ENCODE data around the gene ADAM15.

The ADAM15 gene

DNA sequence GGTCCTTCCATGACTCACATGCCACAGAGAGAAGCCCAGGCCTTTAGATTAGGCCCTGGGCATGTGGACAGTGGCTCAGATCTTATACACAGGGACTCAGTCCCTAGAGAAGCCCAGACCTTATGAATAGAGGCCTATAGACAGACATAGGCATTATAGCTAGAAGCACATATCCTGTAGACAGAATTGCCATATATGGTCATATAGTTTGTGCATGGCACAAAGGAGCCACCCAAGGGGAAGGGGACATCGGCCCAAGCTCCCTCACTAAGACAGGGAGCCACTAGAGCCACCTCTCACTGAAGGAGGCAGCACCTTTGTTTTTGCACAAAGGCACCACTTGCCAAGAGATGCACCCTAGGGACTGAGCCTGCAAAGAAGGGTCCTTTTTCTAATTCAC is 25.3 kb downstream of the ADAM15 start:
- DNase-seq: no peak

DNA sequence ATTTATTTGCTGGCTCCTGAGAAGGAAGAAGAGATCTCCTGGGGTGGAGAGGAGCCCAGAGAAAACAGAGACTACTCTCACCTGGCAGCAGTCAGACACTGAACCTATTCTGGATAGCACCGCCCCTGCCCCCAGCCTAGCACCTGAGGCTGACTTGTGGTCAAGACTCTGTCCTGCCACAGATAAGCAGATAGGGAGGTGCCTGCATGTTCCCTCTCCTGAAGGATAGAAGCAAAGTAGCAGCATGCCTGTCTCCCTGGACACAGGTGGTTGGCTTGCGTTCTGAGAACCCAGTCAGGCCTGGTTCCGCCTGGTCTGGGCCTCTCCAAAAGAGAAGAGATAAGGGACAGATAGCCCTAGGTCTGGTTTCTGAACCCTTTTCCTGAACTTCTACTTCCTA is 26.2 kb downstream of the ADAM15 start:
- DNase-seq: no peak

- DNase-seq: no peak
Measured at GRCh38 chr1:155077758-155078445, 26.8 kb downstream of the ADAM15 start.

- DNase-seq: peak; percentile 77
Measured at GRCh38 chr1:155078469-155079209, 27.5 kb downstream of the ADAM15 start, which contains the start of gene EFNA3. TSS of gene EFNA3 (plus strand) at chr1:155078837. CDS start at chr1:155078942, 105 bp downstream.

- DNase-seq: no peak
Measured at GRCh38 chr1:155079210-155079486, 28.0 kb downstream of the ADAM15 start.

- DNase-seq: no peak
Measured at GRCh38 chr1:155079487-155080311, 28.6 kb downstream of the ADAM15 start.

DNA sequence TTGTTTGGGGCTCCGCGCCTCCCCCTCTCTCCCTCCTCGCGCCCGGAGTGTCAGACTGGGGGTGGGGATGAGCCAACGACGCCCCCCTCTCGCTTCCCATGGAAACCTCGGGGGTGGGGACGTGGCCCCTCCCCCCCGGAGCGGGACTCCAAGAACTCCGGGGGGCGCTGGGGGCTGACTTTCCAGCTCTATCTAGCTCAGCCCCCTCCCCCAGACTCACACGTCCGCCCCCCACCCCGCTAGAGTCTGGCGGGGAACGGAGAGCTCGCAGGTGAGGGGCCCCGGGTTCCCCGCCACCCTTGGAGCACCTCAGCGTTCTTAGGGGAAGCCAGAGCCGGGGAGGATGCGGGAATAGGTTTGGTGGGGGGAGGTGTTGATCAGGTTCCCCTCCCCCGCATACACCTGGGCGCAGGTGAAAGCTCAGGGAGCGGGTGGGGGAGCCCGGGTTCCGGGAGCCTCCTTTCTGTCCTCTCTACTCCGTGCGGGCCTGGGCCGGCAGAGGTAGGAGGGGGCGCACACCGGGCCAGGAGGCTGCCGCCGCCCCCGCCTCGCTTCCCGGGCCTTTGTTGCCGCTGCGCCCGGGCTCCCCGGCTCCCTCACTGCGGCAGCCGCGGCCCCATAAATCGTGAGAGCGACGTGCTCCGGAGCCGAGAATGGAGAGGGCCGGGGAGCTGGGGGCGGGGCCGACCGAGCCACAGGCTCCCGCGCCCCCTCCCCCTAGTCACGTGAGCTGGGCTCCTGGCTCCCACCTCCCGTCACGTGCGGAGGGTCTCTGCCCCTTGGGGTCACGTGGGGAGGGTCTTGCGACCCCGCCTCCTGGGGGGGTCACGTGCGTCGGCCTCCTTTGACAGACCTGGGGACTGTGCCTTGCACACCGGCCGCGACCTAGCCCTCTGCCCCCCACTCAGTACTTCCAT is 29.5 kb downstream of the ADAM15 start:
- peak; percentile 49 for DNase-seq

DNA sequence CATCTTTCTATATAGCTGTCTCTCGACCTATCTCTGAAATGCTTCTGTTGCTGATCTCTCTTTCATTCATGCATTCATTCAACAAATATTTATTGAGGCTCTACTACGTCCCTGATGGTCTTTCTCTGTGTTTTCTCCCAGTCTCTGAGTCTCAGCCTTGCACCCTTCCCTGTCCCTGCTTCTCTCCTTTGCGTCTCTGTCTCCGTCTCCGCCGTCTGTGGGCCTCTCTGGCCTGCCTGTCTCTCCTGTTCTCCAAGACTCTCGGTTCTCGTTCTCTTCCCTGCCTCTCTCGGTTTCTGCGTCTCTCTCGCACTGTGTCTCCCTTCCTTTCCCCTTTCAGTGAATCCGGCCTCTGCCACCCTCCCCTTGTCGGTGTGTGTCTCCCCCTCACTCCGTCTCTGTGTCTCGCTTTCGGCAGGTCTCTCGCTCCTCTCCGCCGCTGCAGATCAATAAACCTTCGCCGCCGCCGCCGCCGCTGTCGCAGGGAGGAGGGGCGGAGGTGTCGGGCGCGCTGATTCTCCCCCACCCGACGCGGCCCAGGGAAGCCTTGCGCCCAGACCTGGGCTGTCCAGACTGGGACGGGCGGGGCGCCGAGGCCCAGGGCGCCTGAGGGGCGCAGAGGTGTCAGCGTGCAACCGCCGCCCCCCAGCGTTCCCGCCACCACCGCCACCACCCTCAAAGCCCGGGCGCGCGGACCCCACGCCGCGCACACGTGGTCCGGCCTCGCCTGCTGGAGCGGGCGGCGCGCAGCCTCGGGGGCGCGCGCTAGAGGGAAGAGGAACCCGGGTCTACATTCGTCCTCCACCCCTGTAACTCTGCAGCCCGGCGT is 30.6 kb downstream of the ADAM15 start:
- DNase-seq: no peak

DNA sequence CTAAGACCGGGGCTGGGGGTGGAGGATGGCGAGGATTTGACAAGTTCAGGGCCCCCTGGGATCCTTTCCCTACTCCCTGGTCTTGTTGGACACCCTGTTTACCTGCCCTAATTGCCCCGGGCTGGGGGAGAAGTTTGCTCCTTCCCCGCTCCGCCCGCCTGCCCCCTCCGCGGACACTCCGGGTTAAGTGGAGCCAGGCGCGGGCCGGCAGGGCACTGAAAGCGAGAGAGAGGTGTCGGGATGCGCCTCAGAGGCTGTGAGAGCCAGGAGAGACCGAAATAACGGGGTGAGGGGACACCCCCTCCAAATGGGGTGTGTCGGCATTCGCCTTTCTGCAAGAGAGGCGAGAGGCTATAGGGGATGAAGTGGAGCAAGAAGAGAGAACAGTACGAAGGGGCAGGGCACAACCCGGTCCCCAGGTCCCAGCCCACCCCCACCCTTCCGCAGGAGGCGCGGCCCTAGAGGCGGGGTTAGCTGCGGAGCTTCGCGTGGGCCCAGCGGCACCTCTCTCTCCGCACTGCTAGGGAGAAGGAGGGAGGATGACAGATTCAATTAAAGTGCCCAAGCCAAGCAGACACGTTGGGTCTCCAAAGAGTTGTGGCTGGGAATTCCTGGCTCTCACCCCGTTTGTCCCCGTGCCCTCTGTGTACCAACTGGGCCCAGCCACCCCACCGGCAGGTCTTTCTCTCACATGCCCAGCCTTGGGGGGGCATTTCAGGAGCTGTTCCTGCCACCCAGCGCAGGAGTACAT is 31.4 kb downstream of the ADAM15 start:
- no peak for DNase-seq

DNA sequence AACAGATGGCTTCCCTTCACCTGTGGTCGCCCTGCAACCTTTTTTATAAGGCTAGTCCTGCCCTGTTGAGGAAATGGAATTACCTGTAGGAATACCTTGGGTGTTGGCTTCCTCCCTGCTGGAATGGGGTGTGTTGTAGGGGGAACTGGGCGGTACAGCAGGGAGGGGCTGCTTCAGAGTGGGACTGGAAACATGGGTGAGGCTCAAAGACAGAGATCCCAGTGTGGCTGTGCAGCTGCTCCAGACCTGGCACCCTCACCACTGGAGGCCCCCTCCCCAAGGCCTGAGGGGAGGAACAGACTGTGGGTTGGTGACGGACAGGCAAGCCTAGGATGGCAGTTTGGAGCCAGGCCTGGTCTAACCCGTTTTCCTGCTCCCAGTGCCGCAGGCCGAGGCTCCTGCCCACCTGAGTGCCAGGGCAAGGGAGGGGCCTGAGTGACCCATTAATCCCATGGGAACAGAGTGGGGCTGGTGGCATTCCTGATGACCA is 32.0 kb downstream of the ADAM15 start:
- DNase-seq: no peak

DNA sequence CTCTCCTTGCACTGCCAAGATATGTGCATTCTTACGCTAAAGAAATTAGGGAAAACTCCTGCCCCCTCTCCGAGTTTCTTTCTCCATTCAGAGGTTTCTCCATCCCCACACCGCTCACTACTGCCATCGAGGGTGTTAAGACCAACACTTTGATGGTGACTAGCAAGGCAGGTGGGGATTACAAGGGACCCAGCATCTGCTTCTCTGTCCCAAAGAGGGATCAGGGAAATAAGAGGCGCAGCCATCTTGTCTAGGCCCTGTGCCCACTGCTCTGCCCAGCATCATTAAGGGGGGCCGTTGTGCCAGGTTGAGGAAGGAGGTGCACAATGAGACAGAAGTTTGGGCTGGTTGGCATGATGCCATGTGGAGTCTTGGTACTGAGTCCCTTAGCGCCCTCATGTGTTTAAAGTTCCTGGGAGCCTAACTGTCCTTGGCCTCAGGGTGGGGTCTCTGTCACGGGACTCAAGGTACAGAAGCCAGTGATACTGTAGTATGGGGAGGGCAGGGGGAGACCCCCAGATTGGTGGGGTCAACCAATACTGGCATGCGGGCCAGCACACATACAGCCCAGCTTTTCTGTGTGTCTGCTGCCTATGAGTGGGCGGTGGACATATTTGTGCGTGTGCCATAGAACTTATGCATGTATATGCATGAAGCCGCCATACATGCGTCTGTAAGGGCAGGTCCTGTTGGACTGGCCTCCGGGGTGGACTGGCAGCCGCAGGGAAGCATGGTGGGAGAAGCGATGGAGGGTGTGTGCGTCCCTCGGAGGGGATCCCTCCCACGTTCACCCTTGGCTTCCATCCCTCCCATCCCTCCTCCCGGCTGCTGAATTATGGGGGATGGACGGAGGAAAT is 33.0 kb downstream of the ADAM15 start:
- peak; percentile 90 for DNase-seq

DNA sequence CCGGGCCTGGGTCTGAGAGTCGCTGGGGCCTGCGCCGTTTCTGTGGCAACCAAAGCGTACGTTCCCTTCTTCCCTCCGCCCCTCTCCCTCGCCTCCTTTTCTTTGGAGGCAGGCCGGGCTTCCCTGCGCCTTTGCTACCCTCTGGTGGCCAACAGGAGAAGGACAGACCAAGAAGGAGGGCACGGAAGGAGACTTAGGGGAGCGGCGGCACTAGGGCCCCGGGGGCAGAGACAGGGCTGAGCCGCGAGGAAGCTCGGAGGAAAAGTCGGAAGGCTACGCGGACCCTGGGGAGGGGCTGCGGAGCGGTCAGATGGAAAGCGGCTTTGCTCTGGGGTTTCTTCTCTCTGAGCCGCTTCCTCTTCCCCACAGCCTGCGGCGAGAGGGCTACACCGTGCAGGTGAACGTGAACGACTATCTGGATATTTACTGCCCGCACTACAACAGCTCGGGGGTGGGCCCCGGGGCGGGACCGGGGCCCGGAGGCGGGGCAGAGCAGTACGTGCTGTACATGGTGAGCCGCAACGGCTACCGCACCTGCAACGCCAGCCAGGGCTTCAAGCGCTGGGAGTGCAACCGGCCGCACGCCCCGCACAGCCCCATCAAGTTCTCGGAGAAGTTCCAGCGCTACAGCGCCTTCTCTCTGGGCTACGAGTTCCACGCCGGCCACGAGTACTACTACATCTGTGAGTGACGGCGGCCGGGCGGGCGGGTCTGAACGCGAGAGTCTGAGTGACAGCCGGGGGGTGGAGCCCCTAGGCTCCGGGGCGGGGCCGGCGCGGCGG is 33.8 kb downstream of the ADAM15 start:
- peak; percentile 96 for DNase-seq

DNA sequence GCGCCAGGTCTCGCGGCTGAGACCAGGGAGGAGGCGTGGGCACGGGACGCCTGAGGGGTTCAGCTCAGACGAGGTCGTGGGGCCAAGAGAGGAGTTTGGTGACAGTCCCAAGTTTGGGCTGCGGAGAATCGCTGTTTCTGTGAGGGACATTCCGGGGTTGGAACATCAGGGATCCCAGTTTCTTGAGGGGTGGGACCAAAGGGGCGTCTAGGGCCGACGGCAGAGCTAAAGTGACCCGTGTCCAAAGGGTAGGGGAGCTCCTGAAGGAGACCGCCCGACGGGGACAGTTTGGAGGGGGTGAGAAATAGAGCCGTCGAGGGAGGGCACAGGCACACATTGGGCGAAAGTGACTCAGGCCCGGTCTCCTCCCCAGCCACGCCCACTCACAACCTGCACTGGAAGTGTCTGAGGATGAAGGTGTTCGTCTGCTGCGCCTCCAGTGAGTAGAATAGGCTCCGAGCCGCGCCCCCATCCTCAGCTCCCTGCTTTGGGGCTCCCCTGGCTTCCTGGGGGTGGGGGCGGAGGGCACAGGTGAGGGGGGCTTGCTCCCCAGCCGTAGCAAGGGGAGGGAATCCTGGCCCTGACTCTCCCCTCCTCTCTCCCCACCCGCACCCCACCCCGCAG is 34.5 kb downstream of the ADAM15 start:
- peak; percentile 82 for DNase-seq

DNA sequence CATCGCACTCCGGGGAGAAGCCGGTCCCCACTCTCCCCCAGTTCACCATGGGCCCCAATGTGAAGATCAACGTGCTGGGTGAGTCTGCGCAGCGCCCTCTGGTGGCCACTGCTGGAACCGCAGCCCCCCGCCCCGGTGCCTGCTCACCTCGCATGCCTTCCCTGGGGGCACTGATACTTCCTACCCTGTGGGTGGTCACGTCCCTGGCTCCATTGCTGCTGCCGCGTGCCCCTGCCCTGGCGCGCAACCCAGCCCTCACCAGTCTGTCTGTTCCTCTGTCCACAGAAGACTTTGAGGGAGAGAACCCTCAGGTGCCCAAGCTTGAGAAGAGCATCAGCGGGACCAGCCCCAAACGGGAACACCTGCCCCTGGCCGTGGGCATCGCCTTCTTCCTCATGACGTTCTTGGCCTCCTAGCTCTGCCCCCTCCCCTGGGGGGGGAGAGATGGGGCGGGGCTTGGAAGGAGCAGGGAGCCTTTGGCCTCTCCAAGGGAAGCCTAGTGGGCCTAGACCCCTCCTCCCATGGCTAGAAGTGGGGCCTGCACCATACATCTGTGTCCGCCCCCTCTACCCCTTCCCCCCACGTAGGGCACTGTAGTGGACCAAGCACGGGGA is 35.1 kb downstream of the ADAM15 start:
- peak; percentile 79 for DNase-seq

GRCh38 chr1:155086856-155087535 is 35.9 kb downstream of the ADAM15 start:
- DNase-seq: no peak

DNA sequence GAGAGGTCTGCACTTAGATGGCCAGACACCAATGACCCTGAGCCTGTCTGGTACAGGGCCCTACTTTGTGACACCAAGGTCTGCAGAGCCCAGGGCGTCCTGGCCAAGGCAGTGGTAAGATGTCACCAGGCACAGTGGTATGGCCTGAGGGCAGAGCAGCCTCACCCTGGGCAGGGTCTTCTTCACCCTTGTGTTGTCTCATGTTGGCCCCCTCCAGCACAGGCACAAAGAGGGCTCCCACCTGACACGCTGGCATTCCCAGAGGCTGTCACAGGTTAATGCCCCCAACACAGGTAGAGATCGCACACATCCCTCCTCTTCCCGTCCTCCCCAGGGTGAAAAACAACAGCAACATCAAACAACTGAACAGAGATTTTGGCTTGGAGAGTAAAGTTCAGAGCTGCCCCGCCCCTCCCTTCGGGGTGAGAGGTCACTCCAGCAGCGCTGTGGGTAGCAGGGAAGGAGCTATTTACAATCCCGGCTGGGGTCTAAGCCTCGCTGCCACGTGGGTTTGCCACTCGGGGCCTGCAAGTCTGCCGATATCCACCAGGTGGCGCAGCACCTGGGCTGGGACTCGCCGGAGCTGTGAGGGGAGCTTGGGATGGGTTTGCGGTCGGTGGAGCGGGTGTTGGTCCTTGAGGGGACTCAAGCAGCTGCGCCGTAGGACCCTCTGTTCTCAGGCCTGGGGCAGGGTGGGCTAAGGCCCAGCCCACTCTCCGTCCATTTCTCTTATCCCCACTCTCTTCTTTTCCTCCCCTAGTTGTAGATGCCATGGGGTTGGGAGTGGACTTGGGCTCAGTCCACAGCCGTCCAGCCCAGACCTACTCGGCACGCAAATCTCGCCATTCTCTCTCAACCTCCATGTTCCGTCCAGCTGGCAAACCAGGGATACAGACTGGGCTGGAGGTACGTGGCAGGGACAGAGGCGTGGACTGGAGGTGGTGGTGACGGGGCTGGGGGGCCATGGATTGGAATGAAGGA is 40.2 kb downstream of the ADAM15 start:
- DNase-seq: peak; percentile 83
